Transverse colon (tissue), 4 donors: ENCODE data around the gene TRPM8.

Source experiments
- CTCF ChIP-seq, 5 experiments: fragments of 200-600 bp in 3 of 5; fragments of 450-650 bp in 2 of 5; sonication (generic) in 3 of 5; IDR thresholded peaks; 1 replicate in 2 of 5; 2 replicates in 3 of 5; pipeline ENCODE4 v1.5.1; 2016 to 2017; ENCODE audit warnings: antibody characterized with exemption in 5 of 5, inconsistent platforms in 3 of 5, mild to moderate bottlenecking in 2 of 5, moderate library complexity in 1 of 5
- POLR2A ChIP-seq: fragments of 450-650 bp; IDR thresholded peaks from one replicate; pipeline ENCODE4 v1.6.1; 2016; ENCODE audit warnings: antibody characterized with exemption, mild to moderate bottlenecking, moderate library complexity
- POLR2AphosphoS5 ChIP-seq, 3 donors: sonication (generic); formaldehyde crosslinking; IDR thresholded peaks; one replicate each; pipeline ENCODE4 v1.6.1; 2016; ENCODE audit warnings: antibody characterized with exemption in 3 of 3

GRCh38 chr2:233980955-233981561, 63.9 kb downstream of the TRPM8 start:
- TF ChIP-seq CTCF (IDR thresholded peaks at IDR 0.05) (no peak), POLR2A (no peak), POLR2AphosphoS5 (IDR thresholded peaks at IDR 0.05) (no peak)
